Gastroesophageal sphincter (tissue), 3 donors: ENCODE data around the gene PITPNB.

Experiments used
- CTCF ChIP-seq, 4 experiments: fragments of 200-600 bp in 2 of 4; fragments of 450-650 bp in 2 of 4; sonication (generic) in 1 of 4; IDR thresholded peaks; one replicate each; pipeline ENCODE4 v1.5.1; 2017 to 2019; ENCODE audit warnings: antibody characterized with exemption in 4 of 4, mild to moderate bottlenecking in 2 of 4, moderate library complexity in 2 of 4
- EP300 ChIP-seq: sonication (generic); formaldehyde crosslinking; IDR thresholded peaks from one replicate; pipeline ENCODE4 v1.6.1; 2017; ENCODE audit warnings: antibody characterized with exemption, mild to moderate bottlenecking
- POLR2A ChIP-seq, 2 donors: fragments of 450-650 bp; IDR thresholded peaks; one replicate each; pipeline ENCODE4 v1.6.1; 2017; ENCODE audit warnings: antibody characterized with exemption in 2 of 2, mild to moderate bottlenecking in 2 of 2, moderate library complexity in 1 of 2

DNA sequence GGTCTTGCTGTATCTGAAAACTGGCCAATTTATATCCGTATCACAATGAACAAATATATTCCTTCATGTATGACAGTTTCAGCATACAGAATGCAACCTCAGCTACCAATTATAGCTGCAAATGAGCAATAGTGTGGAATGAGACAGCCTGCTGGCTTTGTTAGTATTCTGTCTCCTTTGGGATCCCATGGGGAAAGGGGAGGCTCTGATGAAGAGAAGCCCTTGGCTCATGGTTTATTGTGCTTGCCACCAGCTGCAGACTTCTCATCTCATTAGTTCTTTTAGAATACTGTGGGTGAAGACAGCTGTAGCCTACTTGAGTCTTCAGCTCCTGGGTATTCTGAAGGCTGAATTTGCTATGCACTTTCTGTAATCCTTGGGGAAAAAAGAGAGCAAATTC, 42.4 kb downstream of the PITPNB start:
- TF ChIP-seq EP300 (no peak), CTCF (IDR thresholded peaks at IDR 0.05) (no peak), POLR2A (IDR thresholded peaks at IDR 0.05) (no peak)
